Activated CD4-positive, alpha-beta T cell treated with anti-CD3 and anti-CD28 coated beads, Interleukin-2, amount 10 ng/mL, durations not matched to agents 24 days and 14 days (primary cell): ENCODE measurements around the gene LRRK1. TPM values are rescaled to one million over a fixed set of nuclear protein-coding genes. Genes with fewer than 3 reads are reported as not detected.

Experiments used
- DNase-seq: peaks from one replicate; pipeline ENCODE4 v3.0.0; 2022
- H3K27ac Mint-ChIP-seq: one replicate; pipeline ENCODE4 v1.8.0; 2022; ENCODE audit warnings: mild to moderate bottlenecking, mixed read lengths
- H3K27me3 Mint-ChIP-seq: one replicate; pipeline ENCODE4 v1.8.0; 2022; ENCODE audit warnings: mixed read lengths
- H3K36me3 Mint-ChIP-seq: one replicate; pipeline ENCODE4 v1.8.0; 2022; ENCODE audit warnings: low read depth, mild to moderate bottlenecking, mixed read lengths
- H3K4me1 Mint-ChIP-seq: one replicate; pipeline ENCODE4 v1.8.0; 2021; ENCODE audit warnings: mixed read lengths
- H3K4me3 Mint-ChIP-seq: one replicate; pipeline ENCODE4 v1.8.0; 2022; ENCODE audit warnings: mild to moderate bottlenecking, moderate library complexity, mixed read lengths
- H3K9me3 Mint-ChIP-seq: one replicate; pipeline ENCODE4 v1.8.0; 2021; ENCODE audit warnings: mixed read lengths
- intact Hi-C: fragments of 100-400 bp; cut with micrococcal nuclease; formaldehyde crosslinking; loops from one replicate; pipeline ENCODE4 v1.15.1; 2023
- total RNA-seq: library from RNA; stranded (reverse); gene quantifications from 2 replicates; pipeline ENCODE4 v1.2.3, GENCODE V29; 2022

LRRK1 gene
- total RNA-seq, 1 donor from 2014 or later: 2.1 TPM

- Mint-ChIP-seq H3K27ac (no peak overlapping the region), H3K36me3 (no peaks in the 10 kb centered on the region), H3K9me3 (no peaks in the 10 kb centered on the region), H3K4me3 (no peak overlapping the region), H3K27me3 (peaks cover 14% of the 10 kb centered on the region), H3K4me1 (no peaks in the 10 kb centered on the region)
- intact Hi-C loops: no loop called here
- DNase-seq: no peak
Observed at GRCh38 chr15:101045835-101046691, 126.9 kb downstream of the LRRK1 start.

- Mint-ChIP-seq H3K36me3 (no peaks in the 10 kb centered on the region), H3K27ac (no peak overlapping the region), H3K4me3 (no peak overlapping the region), H3K27me3 (peaks cover 7% of the 10 kb centered on the region), H3K9me3 (no peaks in the 10 kb centered on the region), H3K4me1 (no peaks in the 10 kb centered on the region)
- DNase-seq: no peak
- intact Hi-C loops: no loop called here
Observed at GRCh38 chr15:101046826-101047225, 127.7 kb downstream of the LRRK1 start.

- no peak overlapping the region for H3K4me3 Mint-ChIP-seq
- H3K27me3 Mint-ChIP-seq: peaks cover 2% of the 10 kb centered on the region
- no peaks in the 10 kb centered on the region for H3K9me3 Mint-ChIP-seq
- intact Hi-C loops: no loop called here
- no peak overlapping the region for H3K27ac Mint-ChIP-seq
- DNase-seq: no peak
- H3K4me1 Mint-ChIP-seq: no peaks in the 10 kb centered on the region
- H3K36me3 Mint-ChIP-seq: no peaks in the 10 kb centered on the region
Observed at GRCh38 chr15:101047301-101047781, 128.2 kb downstream of the LRRK1 start.

GRCh38 chr15:101048176-101048575 lies 129.0 kb downstream of the LRRK1 start:
- no peak for DNase-seq
- Mint-ChIP-seq H3K4me3 (no peak overlapping the region), H3K36me3 (no peaks in the 10 kb centered on the region), H3K9me3 (no peaks in the 10 kb centered on the region), H3K27ac (no peak overlapping the region), H3K27me3 (no peaks in the 10 kb centered on the region), H3K4me1 (no peaks in the 10 kb centered on the region)
- intact Hi-C loops: no loop called here

GRCh38 chr15:101048581-101049030 lies 129.4 kb downstream of the LRRK1 start:
- H3K36me3 Mint-ChIP-seq: no peaks in the 10 kb centered on the region
- H3K4me3 Mint-ChIP-seq: no peak overlapping the region
- H3K27ac Mint-ChIP-seq: no peak overlapping the region
- H3K9me3 Mint-ChIP-seq: no peaks in the 10 kb centered on the region
- H3K27me3 Mint-ChIP-seq: no peaks in the 10 kb centered on the region
- intact Hi-C loops: no loop called here
- DNase-seq: no peak
- H3K4me1 Mint-ChIP-seq: no peaks in the 10 kb centered on the region

- H3K9me3 Mint-ChIP-seq: no peaks in the 10 kb centered on the region
- intact Hi-C loops: no loop called here
- H3K4me3 Mint-ChIP-seq: no peak overlapping the region
- no peaks in the 10 kb centered on the region for H3K27me3 Mint-ChIP-seq
- H3K36me3 Mint-ChIP-seq: no peaks in the 10 kb centered on the region
- H3K4me1 Mint-ChIP-seq: no peaks in the 10 kb centered on the region
- no peak overlapping the region for H3K27ac Mint-ChIP-seq
- no peak for DNase-seq
Observed at GRCh38 chr15:101049282-101049681, 130.1 kb downstream of the LRRK1 start.

GRCh38 chr15:101049856-101050622 lies 130.9 kb downstream of the LRRK1 start:
- no peaks in the 10 kb centered on the region for H3K36me3 Mint-ChIP-seq
- H3K4me3 Mint-ChIP-seq: no peak overlapping the region
- no peak overlapping the region for H3K27ac Mint-ChIP-seq
- H3K9me3 Mint-ChIP-seq: no peaks in the 10 kb centered on the region
- intact Hi-C loops: no loop called here
- H3K27me3 Mint-ChIP-seq: no peaks in the 10 kb centered on the region
- DNase-seq: no peak
- H3K4me1 Mint-ChIP-seq: no peaks in the 10 kb centered on the region

GRCh38 chr15:101050623-101051290 lies 131.6 kb downstream of the LRRK1 start:
- Mint-ChIP-seq H3K27me3 (no peaks in the 10 kb centered on the region), H3K4me1 (no peaks in the 10 kb centered on the region), H3K27ac (no peak overlapping the region), H3K9me3 (no peaks in the 10 kb centered on the region), H3K4me3 (no peak overlapping the region), H3K36me3 (no peaks in the 10 kb centered on the region)
- intact Hi-C loops: no loop called here
- DNase-seq: no peak

GRCh38 chr15:101051291-101052030 lies 132.3 kb downstream of the LRRK1 start:
- no peak for DNase-seq
- Mint-ChIP-seq H3K4me3 (no peak overlapping the region), H3K36me3 (no peaks in the 10 kb centered on the region), H3K9me3 (no peaks in the 10 kb centered on the region), H3K27me3 (no peaks in the 10 kb centered on the region), H3K4me1 (no peaks in the 10 kb centered on the region), H3K27ac (no peak overlapping the region)
- intact Hi-C loops: no loop called here

- H3K9me3 Mint-ChIP-seq: no peaks in the 10 kb centered on the region
- no peaks in the 10 kb centered on the region for H3K27me3 Mint-ChIP-seq
- DNase-seq: no peak
Observed at GRCh38 chr15:101052031-101052620, 133.0 kb downstream of the LRRK1 start.

GRCh38 chr15:101052681-101053121 lies 133.5 kb downstream of the LRRK1 start:
- no peaks in the 10 kb centered on the region for H3K27me3 Mint-ChIP-seq
- no peaks in the 10 kb centered on the region for H3K9me3 Mint-ChIP-seq
- no peak for DNase-seq
- H3K4me3 Mint-ChIP-seq: no peak overlapping the region
- H3K4me1 Mint-ChIP-seq: no peaks in the 10 kb centered on the region
- intact Hi-C loops: no loop called here
- H3K27ac Mint-ChIP-seq: no peak overlapping the region
- H3K36me3 Mint-ChIP-seq: no peaks in the 10 kb centered on the region

More at GRCh38 chr15:101052031-101052620, 133.0 kb downstream of the LRRK1 start:
- no peak overlapping the region for H3K4me3 Mint-ChIP-seq
- H3K36me3 Mint-ChIP-seq: no peaks in the 10 kb centered on the region
- intact Hi-C loops: no loop called here
- H3K27ac Mint-ChIP-seq: no peak overlapping the region
- no peaks in the 10 kb centered on the region for H3K4me1 Mint-ChIP-seq

- Mint-ChIP-seq H3K4me1 (no peaks in the 10 kb centered on the region), H3K4me3 (no peak overlapping the region), H3K27me3 (no peaks in the 10 kb centered on the region), H3K36me3 (no peaks in the 10 kb centered on the region), H3K9me3 (no peaks in the 10 kb centered on the region), H3K27ac (no peak overlapping the region)
- intact Hi-C loops: no loop called here
- DNase-seq: no peak
Observed at GRCh38 chr15:101053261-101053660, 134.1 kb downstream of the LRRK1 start.

GRCh38 chr15:101054116-101054515 lies 135.0 kb downstream of the LRRK1 start:
- no peak overlapping the region for H3K4me3 Mint-ChIP-seq
- H3K36me3 Mint-ChIP-seq: no peaks in the 10 kb centered on the region
- H3K27ac Mint-ChIP-seq: no peak overlapping the region
- DNase-seq: no peak
- H3K9me3 Mint-ChIP-seq: no peaks in the 10 kb centered on the region
- H3K4me1 Mint-ChIP-seq: no peaks in the 10 kb centered on the region
- no peaks in the 10 kb centered on the region for H3K27me3 Mint-ChIP-seq
- intact Hi-C loops: no loop called here
